UCSD-AML1 (cell line): ENCODE data around the gene MASP1.
"Not testable (repeated sequence)": the region's sequence is repeated elsewhere in the genome, so short reads cannot be mapped to it uniquely, and the experiment has no call there.

Source experiments
- DNase-seq: peaks from one replicate; lab custom pipeline; 2025; ENCODE audit not compliant: unreplicated experiment; lab: John Stamatoyannopoulos, UW

Gene MASP1

GRCh38 chr3:187265461-187265955, 26.0 kb downstream of the MASP1 start:
- peak; percentile 28 for DNase-seq

GRCh38 chr3:187264911-187265310, 26.6 kb downstream of the MASP1 start:
- no peak for DNase-seq

GRCh38 chr3:187264021-187264420, 27.5 kb downstream of the MASP1 start:
- no peak for DNase-seq

- DNase-seq: no peak
These were observed 28.3 kb downstream of the MASP1 start for GRCh38 chr3:187263270-187263669.

- DNase-seq: no peak
These were observed 29.2 kb downstream of the MASP1 start for GRCh38 chr3:187262360-187262759.

- no peak for DNase-seq
These were observed 30.0 kb downstream of the MASP1 start for GRCh38 chr3:187261541-187261969.

GRCh38 chr3:187259171-187259570, 32.4 kb downstream of the MASP1 start:
- no peak for DNase-seq

GRCh38 chr3:187257992-187258692, 33.4 kb downstream of the MASP1 start:
- DNase-seq: no peak

GRCh38 chr3:187257471-187257870, 34.1 kb downstream of the MASP1 start:
- no peak for DNase-seq

- DNase-seq: no peak
These were observed 35.4 kb downstream of the MASP1 start for GRCh38 chr3:187256051-187256616.

GRCh38 chr3:187255314-187255713, 36.2 kb downstream of the MASP1 start:
- no peak for DNase-seq

GRCh38 chr3:187252311-187252710, 39.2 kb downstream of the MASP1 start:
- DNase-seq: no peak

- DNase-seq: no peak
These were observed 39.9 kb downstream of the MASP1 start for GRCh38 chr3:187251599-187251998.

- no peak for DNase-seq
These were observed 44.1 kb downstream of the MASP1 start for GRCh38 chr3:187247398-187247797.

- DNase-seq: no peak
These were observed 47.5 kb downstream of the MASP1 start for GRCh38 chr3:187243933-187244524.

- DNase-seq: no peak
These were observed 48.6 kb downstream of the MASP1 start for GRCh38 chr3:187242900-187243299.

GRCh38 chr3:187242435-187242834, 49.1 kb downstream of the MASP1 start:
- no peak for DNase-seq

- DNase-seq: not testable (repeated sequence)
These were observed 52.7 kb downstream of the MASP1 start for GRCh38 chr3:187238835-187239234.

GRCh38 chr3:187238239-187238638, 53.3 kb downstream of the MASP1 start:
- DNase-seq: no peak

GRCh38 chr3:187237741-187238140, 53.8 kb downstream of the MASP1 start:
- no peak for DNase-seq

GRCh38 chr3:187236962-187237361, 54.6 kb downstream of the MASP1 start:
- no peak for DNase-seq

- no peak for DNase-seq
These were observed 61.5 kb downstream of the MASP1 start for GRCh38 chr3:187230011-187230410.
